Measurements from ENCODE around the gene LRG1. TPM values are rescaled to one million over a fixed set of nuclear protein-coding genes. Genes with fewer than 3 reads are reported as not detected.

LRG1 gene
- total and polyA plus RNA-seq, 10 of the 15 experiments (the other 5 are each of a cell fraction or from before 2014, with no cell fraction given): 0.29 to 4.7 (median 0.58) TPM

GRCh38 chr19:4506449-4507149 is 33.2 kb downstream of the LRG1 start:
- H3K9ac ChIP-seq (ENCODE audit: control insufficient read depth, insufficient read depth, low read length): no peak overlapping the region
- no peak overlapping the region for H2AFZ ChIP-seq (ENCODE audit: control insufficient read depth, low read depth, low read length)
- 87% methylated on average over 17 of the region's 17 CpGs for WGBS (ENCODE audit: insufficient coverage, insufficient replicate concordance, low lambda C conversion rate, missing lambda C conversion rate)
- no peaks in the 10 kb centered on the region for H3K9me3 ChIP-seq (replicated peaks; ENCODE audit: control insufficient read depth, insufficient read depth, low read length)
- POLR2A ChIA-PET: no interaction called here
- intact Hi-C loops (cut with micrococcal nuclease; ENCODE audit: unreplicated experiment): no loop called here
- no peaks in the 10 kb centered on the region for H4K20me1 ChIP-seq (ENCODE audit: control insufficient read depth, insufficient read depth)
- ATAC-seq (no peak; the same call in 2 of the 3 replicates), DNase-seq (ENCODE audit: low read depth, low spot score) (no peak), FAIRE-seq (no peak)
- CTCF ChIA-PET: no interaction called here
- no peaks in the 10 kb centered on the region for H3K79me2 ChIP-seq (ENCODE audit: control insufficient read depth, insufficient read depth, low read length)
- RAD21 ChIA-PET (ENCODE audit: unreplicated experiment): no interaction called here
- H3K4me1 ChIP-seq (ENCODE audit: control insufficient read depth, insufficient read depth, low read length): no peaks in the 10 kb centered on the region
- BruUV-seq (replicated peaks): no TSS peak
- TF ChIP-seq SIN3A (IDR thresholded peaks at IDR 0.05; ENCODE audit: low read depth, low read length): no peak
- no peak for TF ChIP-seq NFYA (IDR thresholded peaks at IDR 0.05; ENCODE audit: borderline replicate concordance, low read depth, low read length)
- TF ChIP-seq IRF5 (IDR thresholded peaks at IDR 0.05; ENCODE audit: borderline replicate concordance): no peak
- no peak for TF ChIP-seq ZBED1 (IDR thresholded peaks at IDR 0.05; ENCODE audit: borderline replicate concordance)
- TF ChIP-seq MYB (IDR thresholded peaks at IDR 0.05; ENCODE audit: borderline replicate concordance, low read depth, low read length): no peak
- TF ChIP-seq E4F1 (IDR thresholded peaks at IDR 0.05; ENCODE audit: borderline replicate concordance, partially characterized antibody): no peak
- TF ChIP-seq MXI1 (IDR thresholded peaks at IDR 0.05; ENCODE audit: low read depth, low read length): no peak
- TF ChIP-seq HDGF (IDR thresholded peaks at IDR 0.05): no peak
- no peak for TF ChIP-seq RFX5 (IDR thresholded peaks at IDR 0.05; ENCODE audit: low read depth, low read length)
- no peak for TF ChIP-seq ZNF687 (IDR thresholded peaks at IDR 0.05)
- no peak for TF ChIP-seq ATF3 (IDR thresholded peaks at IDR 0.05; ENCODE audit: borderline replicate concordance, extremely low read depth, low read depth, low read length)
- TF ChIP-seq HDAC2 (IDR thresholded peaks at IDR 0.05): no peak
- TF ChIP-seq NFIC (IDR thresholded peaks at IDR 0.05; ENCODE audit: low read depth, low read length): no peak
- TF ChIP-seq HDAC6 (IDR thresholded peaks at IDR 0.05; ENCODE audit: unreplicated experiment): no peak
- TF ChIP-seq ZNF217 (IDR thresholded peaks at IDR 0.05): no peak
- in situ Hi-C loops (cut with MboI): no loop called here
- SMC1A ChIA-PET (ENCODE audit: uncharacterized antibody, unreplicated experiment): no interaction called here
- H3K36me3 ChIP-seq (ENCODE audit: control insufficient read depth in 2 of 2, insufficient read depth in 2 of 2, low read length in 1 of 2): no peaks in the 10 kb centered on the region; a peak in 1 of 4 replicates
- no peak overlapping the region for H3K4me3 ChIP-seq
- no peaks in the 10 kb centered on the region for H3K27me3 ChIP-seq (replicated peaks in 1 of 2; ENCODE audit: control insufficient read depth in 2 of 2, insufficient read depth in 2 of 2, low read length in 1 of 2)
- H3K4me2 ChIP-seq (ENCODE audit: control insufficient read depth, insufficient read depth): no peak overlapping the region
- no peak overlapping the region for H3K27ac ChIP-seq (ENCODE audit: control insufficient read depth, insufficient read depth)
